Activated naive CD4-positive, alpha-beta T cell treated with anti-CD3 and anti-CD28 coated beads, Interleukin-2, amount 50 U/mL, for 16 hours (primary cell): ENCODE results near the gene CPN2.
A peak's percentile ranks its signal among the peaks of the same experiment; 100 is the strongest.

ENCODE experiments used
- DNase-seq: peaks from one replicate; pipeline ENCODE4 v3.0.0-alpha.2; 2020

The CPN2 gene

DNA sequence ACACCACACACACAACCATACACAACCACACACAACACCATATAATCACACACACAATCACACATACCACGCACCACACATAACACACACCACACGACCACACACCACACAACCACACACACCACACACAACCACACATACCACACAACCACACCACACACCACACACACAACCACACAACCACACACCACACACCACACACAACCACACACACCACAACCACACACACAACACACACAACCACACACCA is 24.2 kb downstream of the CPN2 start:
- DNase-seq = no peak

DNA sequence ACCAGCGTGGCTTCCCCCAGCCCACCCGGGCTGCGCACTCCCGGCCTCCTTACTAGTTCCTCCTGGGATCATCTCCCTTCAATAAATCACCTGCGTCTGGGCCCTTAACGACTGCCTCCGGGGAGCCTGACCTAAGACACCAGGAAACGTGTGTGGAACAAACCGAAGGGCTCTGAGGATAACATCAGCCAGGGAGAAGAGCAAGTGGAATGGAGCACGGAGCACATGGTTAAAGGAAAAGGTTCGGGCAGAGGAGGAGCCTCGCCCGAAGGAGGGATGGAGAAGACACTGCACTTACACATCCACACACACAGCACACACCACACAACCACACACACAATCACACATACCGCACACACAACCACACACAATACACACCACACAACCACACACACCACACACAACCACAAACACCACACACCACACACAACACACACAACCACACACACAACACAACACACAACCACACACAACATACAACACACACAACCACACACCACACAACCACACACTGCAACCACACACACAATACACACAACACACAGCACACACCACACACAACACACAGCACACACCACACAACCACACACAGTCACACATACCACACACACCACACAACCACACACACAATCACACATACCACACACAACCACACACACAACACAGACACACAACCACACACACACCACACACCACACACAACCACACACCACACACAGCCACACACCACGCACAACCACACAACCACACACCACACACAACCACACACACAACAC is 24.7 kb downstream of the CPN2 start:
- DNase-seq = no peak

DNA sequence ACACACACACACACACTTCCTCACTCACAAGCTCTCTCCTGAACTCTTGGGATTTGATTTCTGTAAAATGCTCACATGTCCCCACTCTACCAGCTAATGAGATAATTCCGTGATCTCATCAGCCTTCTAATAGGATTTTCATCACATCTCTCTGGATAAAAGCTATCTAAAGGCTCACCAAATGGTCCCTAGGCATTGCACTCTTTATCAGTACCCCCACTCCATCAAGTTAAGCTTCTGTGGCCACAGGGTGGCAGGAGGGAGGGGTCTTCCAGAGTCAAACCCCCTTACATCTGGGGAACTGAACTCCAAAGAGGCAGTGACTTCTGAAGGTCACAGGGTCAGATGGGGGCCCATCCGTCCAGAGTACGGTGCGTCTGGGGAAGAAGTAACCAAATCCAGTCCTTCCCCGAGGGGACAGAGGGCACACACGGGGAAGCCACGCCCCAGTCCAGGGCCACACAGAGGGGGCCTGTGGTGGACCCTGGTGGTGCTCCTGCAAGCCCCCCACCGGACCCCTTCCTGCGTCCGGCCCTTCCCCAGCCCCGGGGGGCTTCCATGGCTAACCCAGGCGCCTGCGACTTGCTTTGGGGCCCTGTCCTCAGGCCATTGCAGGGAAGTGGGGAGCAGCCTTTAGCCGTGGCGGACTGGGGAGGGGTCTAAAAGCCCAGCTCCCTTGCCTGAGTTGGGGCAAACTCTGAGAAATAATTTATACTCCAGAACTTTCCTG is 25.5 kb downstream of the CPN2 start:
- DNase-seq = no peak

- no peak for DNase-seq
These were observed 26.3 kb downstream of the CPN2 start for GRCh38 chr3:194324823-194325327.

GRCh38 chr3:194323785-194324735 is 27.1 kb downstream of the CPN2 start:
- peak; percentile 31 for DNase-seq

DNA sequence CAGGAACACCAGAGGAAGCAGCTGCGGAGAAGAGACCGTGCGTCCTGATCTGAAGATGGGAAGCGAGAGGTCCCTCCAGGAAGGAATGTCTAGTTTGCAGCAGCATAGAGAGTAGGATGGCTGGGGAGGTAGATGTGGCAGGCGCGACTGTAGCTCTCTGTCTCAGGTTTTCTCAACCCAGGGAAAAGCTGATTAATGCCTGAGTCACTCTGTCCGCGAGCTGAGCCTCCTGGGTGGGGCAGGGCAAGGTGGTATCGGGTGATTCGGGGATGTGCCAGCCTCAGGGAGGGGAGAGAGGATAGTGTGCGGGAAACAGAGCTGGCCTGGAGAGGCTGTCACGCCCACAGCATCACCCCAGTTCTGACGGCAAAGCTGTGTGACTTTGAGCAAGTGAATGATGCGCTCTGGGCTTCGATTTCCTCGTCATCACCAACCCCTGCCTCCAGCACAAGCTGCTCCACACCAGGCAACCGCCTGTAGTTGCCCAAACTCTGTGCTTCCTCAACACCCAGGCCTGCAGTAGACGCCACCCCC is 28.4 kb downstream of the CPN2 start:
- no peak for DNase-seq

DNA sequence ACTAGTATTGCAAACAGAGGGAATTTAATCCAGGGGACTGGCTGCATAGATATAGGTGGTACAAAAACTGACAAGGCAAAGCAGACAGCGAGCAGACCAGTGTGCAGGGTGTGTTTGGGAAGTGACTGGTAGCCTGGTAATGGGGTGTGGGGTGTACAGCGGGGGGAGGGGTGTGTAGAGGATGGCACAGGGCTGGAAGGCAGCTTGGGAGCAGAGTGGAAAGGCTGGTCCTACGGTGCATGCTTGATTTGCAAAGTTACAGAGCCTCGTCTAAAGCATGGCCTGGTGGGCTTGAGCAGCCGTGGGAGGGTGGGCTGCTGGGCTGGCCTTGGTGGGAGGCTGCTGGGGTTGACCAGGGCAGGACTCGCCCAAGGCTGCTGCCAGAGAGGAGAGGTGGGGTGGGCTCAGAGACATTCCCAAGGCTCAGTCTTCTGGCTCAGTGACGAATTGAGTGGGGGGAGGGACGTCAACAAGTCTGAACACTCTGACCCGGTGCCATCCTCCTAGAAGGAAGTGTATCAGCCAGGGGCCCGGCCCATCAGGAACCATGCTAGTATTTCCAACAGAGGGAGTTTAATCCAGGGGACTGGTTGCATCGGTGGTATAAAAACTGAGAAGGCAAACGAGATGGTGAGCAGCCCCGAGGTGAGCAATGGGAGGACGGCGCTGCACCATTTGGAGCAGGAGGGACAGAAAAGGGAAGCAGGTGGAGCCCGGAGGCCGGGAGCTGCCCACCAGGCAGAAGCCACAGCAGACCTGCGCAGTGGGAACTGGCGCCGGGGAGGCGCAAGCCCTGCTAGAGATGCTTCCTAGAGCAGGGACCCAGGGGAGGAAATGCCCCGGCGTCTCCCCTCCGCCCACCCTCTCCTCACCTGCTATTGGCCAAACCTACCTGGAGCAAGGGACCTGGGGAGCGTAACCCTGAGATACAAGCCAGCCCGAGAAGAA is 29.2 kb downstream of the CPN2 start:
- no peak for DNase-seq

DNA sequence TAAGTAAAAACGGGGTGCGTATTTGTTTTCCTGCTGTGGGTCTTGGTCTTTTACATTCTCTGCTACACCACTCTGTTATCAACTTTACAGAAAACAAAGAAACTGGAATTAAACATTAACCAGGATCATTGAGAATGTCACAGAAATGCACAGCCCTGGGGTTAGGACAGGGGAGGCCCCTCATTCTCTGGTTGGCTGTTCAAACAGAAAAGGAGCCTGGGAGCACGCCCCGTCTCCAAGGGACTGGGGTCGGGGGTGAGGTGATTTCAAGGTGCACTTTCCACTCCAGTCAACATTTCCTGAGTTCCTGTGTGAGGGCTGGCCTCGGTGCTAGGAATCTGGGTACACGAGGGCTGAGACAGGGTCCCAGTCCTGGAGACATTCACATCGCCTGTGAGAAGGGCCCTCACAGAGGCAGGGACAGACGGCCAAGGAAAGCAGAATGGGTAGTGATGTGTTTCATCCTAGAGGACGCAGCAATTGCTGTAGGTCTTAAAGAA is 30.3 kb downstream of the CPN2 start:
- DNase-seq = no peak

- no peak for DNase-seq
These were observed 31.0 kb downstream of the CPN2 start for GRCh38 chr3:194320100-194320499.

DNA sequence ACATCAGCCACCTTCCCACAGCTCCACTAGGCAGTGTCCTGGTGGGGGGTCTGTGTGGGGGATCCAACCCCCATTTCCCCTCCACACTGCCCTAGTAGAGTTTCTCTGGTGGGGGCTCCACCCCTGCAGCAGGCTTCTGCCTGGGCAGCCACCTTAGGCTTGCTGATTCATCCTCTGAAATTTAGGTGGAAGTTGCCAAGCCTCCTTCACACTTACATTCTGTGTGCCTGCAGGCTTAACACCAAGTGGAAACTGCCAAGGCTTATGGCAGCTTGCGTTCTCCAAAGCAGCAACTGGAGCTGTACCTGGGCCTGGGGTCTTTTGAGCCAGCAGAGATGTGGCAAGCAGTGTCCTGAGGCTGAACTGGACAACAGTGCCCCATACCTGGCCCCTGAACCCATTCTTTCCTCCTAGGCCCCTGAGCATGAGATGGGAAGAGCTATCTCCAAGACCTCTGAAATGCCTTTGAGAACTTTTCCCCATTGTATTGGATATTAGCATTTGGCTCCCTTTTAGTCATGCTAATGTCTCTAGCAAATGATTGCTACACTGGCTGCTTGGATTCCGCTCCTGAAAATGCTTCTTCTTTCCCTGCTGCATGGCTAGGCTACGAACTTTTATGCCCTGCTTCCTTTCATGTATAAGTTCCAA is 32.5 kb downstream of the CPN2 start:
- DNase-seq = no peak

DNA sequence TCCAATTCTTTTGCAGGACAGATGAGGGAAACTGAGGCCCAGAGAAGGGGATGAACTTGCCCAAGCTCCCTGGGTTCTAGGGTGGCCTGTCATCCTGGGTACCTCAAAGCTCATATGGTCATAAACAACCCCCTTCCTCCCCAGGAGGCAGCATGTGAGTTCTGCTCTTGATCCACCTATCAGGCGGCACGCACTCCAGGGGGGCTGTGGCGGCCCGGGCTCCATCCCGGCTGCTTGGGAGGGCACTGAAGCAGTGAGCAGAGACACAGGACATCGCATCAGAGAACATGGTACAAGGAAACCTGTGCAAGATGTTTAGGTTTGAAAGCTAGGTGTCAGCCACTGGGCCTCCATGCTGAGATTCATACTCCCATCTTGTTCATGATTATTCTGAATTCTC is 34.2 kb downstream of the CPN2 start:
- no peak for DNase-seq

GRCh38 chr3:194315965-194316361 is 35.2 kb downstream of the CPN2 start:
- DNase-seq = no peak

DNA sequence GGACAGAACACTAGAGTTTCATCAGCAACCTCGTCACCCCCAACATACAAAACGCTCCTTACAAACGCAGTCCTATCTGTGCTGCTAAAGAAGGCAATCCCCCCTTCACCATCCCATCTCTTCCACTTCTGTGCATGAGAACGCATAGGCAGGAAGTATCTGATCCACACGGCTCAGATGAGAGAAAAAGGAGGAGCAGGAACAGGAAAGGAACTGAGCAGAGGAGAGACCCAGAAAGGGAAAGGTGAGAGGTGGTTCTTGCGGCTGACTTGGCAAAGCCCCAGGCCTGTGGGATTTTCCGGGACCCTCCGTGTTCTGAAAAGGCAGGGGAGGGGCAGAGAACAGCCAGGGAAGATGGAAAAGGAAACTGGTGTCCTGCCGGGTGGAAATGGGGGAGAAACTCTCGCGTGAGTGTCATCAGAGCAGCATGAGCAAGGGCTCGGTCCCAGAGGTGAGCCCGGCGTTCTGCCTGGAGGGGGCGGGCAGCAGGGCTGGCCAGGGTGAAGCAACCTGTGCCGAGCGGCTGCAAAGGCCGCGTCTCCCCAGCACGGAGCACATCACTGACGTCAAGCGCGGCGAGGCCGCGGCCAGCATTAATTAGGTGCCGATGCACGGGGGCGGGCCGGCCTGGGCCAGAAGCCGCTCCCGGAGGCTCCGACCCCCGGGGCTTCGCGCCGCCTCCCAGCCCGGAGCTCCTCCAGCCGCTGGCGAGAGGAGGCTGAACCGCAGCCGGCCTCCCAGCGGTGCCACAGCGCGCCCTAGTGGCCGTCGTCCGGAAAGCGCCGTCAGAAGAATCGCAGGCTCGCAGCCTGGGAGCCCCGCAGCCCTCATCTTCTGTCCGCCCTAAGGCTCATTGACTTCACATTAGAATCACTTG is 35.8 kb downstream of the CPN2 start:
- DNase-seq = peak; percentile 83

GRCh38 chr3:194314388-194315068 is 36.6 kb downstream of the CPN2 start:
- no peak for DNase-seq

- no peak for DNase-seq
These were observed 37.4 kb downstream of the CPN2 start for GRCh38 chr3:194313560-194314387.

DNA sequence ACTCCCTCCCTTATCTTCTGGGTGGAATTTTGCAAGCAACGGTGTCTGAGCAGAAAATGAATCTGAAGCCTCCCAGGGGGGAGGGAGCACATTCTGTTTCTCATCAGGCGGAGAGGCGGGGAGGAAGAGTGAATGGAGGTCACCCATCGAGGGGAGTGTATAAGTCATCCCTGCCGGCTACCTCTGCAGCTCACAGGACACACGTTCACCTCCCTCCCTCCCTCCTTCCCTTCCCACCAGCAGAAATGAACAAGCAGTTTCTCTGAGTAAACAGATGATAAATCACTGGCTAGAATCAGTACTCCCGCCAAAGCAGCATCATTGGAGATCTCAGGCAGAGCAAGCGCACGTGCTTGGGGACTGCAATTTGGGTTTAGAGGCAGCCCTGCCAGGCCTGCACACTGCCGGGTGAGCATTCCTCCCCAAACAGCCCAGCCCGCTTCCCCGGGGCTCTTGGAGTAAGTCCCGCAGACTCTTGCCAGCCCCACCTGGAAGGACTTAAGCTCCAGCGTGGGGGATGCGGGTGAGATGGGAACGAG is 38.3 kb downstream of the CPN2 start:
- no peak for DNase-seq

DNA sequence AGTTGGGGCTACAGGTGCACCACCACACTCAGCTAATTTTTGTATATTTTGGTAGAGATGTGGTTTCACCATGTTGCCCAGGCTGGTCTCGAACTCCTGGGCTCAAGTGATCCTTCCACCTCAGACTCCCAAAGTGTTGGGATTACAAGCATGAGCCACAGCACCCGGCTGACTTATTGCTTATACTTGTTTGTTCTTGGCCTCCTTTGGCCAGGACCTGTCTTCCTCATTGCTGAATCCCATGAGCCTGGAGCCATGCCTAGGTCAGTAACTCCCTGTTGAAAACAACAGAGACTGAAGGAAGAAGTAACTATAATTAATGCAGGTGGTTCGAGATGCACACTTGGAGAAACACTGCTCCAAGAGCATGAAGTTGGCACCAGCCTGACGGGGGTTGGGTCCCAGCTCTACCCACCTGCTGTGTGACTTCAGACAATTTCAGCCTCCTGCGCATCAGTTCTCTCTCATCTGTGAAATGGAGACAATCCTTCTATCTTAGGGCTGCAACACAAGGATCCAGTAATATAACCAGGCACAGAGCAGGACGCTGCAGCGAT is 38.9 kb downstream of the CPN2 start:
- DNase-seq = no peak

DNA sequence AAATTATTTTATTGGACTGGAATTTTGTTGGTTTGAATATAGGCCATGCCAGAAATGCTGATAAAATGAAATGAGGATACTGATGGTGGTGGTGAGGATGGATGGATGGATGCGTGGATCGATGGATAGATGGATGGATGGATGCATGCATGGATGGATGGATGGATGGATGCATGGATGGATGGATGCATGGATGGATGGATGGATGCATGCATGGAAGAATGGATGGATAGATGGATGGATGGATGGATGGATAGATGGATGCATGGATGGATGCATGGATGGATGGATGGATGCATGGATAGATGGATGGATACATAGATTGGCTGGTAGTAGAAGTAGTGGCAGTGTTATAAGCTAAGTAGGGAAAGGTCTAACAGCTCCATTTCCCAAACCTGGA is 40.1 kb downstream of the CPN2 start:
- DNase-seq = no peak
